Upper lobe of right lung (tissue), 1 donor: ENCODE measurements around the gene FEM1B. TPM values are rescaled to one million over a fixed set of nuclear protein-coding genes. Genes with fewer than 3 reads are reported as not detected.

Source experiments
- ATAC-seq: fragments of 200-7000 bp; cut with Tn5 transposase; one replicate; pipeline ENCODE4 v1.9.1; 2020; ENCODE audit warnings: mild to moderate bottlenecking, moderate library complexity
- DNase-seq: peaks from one replicate; pipeline ENCODE4 v3.0.0-alpha.2; 2020
- H3K27ac ChIP-seq: fragments of 200-600 bp; one replicate; pipeline ENCODE4 v1.8.0; 2022
- H3K27me3 ChIP-seq: fragments of 200-600 bp; one replicate; pipeline ENCODE4 v1.8.0; 2022; ENCODE audit warnings: mild to moderate bottlenecking
- H3K36me3 ChIP-seq: fragments of 200-600 bp; one replicate; pipeline ENCODE4 v1.8.0; 2022
- H3K4me1 ChIP-seq: fragments of 200-600 bp; one replicate; pipeline ENCODE4 v1.8.0; 2022
- H3K4me3 ChIP-seq: fragments of 200-600 bp; one replicate; pipeline ENCODE4 v1.8.0; 2022; ENCODE audit warnings: mild to moderate bottlenecking
- H3K9me3 ChIP-seq: fragments of 200-600 bp; one replicate; pipeline ENCODE4 v1.8.0; 2022
- intact Hi-C: fragments of 100-400 bp; cut with DNase I; formaldehyde crosslinking; loops from one replicate; pipeline ENCODE4 v1.11.0; 2022
- total RNA-seq: library from RNA; stranded (reverse); fragmentation: NEBNext Ultra II Directional; extraction: Animal tissue kit (Norgen Biotek cat#: 25700); gene quantifications from one replicate; pipeline ENCODE4 v1.2.1, GENCODE V29; 2021
- TF ChIP-seq, protein P1 (sequence below): fragments of 200-600 bp; IDR thresholded peaks from one replicate; pipeline ENCODE4 v1.8.0; 2022; ENCODE audit warnings: antibody characterized with exemption
- donor health status: DM: no; HTN: yes; CAD: no; lungs with severe emphysema.

The FEM1B gene
- total RNA-seq, 1 donor from 2014 or later, result 42.3 TPM

DNA sequence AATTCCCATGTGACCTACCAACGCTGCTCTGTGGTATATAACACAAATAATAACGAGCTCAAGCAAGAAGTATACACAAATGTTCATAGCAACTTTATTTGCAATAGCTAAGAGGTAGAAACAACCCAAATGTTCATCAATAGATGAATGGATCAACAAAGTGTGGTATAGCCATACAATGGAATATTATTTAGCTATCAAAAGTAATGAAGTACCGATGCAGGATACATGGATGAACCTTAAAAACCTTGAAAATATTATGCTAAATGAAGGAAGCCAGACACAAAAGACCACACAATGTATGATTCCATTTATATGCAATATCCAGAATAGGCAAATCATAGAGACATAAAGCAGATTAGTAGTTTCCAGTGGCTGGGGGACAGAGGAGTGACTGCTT is 15.6 kb upstream of the FEM1B start:
- Histone ChIP-seq H3K4me3 (no peak overlapping the region), H3K9me3 (no peaks in the 10 kb centered on the region), H3K27me3 (peaks cover 11% of the 10 kb centered on the region), H3K27ac (no peak overlapping the region), H3K4me1 (peaks cover 4% of the 10 kb centered on the region), H3K36me3 (no peaks in the 10 kb centered on the region)
- no peak for DNase-seq
- intact Hi-C loops, result no loop called here
- ATAC-seq, result no peak
- TF ChIP-seq, protein P1, sequence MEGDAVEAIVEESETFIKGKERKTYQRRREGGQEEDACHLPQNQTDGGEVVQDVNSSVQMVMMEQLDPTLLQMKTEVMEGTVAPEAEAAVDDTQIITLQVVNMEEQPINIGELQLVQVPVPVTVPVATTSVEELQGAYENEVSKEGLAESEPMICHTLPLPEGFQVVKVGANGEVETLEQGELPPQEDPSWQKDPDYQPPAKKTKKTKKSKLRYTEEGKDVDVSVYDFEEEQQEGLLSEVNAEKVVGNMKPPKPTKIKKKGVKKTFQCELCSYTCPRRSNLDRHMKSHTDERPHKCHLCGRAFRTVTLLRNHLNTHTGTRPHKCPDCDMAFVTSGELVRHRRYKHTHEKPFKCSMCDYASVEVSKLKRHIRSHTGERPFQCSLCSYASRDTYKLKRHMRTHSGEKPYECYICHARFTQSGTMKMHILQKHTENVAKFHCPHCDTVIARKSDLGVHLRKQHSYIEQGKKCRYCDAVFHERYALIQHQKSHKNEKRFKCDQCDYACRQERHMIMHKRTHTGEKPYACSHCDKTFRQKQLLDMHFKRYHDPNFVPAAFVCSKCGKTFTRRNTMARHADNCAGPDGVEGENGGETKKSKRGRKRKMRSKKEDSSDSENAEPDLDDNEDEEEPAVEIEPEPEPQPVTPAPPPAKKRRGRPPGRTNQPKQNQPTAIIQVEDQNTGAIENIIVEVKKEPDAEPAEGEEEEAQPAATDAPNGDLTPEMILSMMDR, result no peak

DNA sequence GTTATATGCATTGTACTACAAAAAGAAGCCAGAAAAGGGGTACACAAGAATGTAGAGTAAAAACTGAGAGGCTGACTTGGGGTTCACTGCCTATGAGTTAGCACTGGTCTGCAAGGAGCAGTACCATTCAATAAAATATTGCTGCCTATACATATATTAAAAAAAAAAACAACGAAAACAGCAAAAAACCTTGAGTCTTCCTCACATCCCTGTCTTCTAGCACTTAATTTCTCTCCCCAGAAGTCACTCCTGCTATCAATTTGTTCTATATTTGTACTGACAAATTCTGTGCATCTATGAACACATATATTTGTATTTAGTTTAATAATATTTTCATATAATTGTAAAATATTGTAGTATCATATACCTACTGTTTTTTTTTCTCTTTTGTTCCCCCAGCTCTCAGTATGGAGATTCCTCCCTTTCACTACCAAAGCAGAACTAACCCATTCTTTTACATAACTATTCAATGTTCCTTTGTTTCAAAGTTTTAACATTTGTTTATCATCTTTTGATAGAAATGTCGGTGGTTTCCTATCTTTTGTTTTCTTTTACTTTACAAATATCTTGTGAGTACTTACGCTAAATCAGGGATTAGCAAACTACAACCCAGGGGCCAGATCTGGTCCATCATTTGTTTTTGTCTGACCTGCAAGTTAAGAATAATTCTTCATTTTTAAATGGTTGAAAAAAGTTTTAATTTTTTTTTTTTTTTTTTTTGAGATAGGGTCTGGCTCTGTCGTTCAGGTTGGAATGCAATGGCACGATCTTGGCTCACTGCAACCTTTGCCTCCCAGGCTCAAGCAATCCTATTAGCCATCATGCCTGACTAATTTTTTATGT is 14.8 kb upstream of the FEM1B start:
- no peaks in the 10 kb centered on the region for H3K36me3 ChIP-seq
- H3K27ac ChIP-seq, result no peak overlapping the region
- intact Hi-C loops, result no loop called here
- no peak overlapping the region for H3K4me3 ChIP-seq
- H3K9me3 ChIP-seq, result no peaks in the 10 kb centered on the region
- DNase-seq (no peak), ATAC-seq (no peak)
- TF ChIP-seq, protein P1, result no peak
- peaks cover 11% of the 10 kb centered on the region for H3K27me3 ChIP-seq
- no peaks in the 10 kb centered on the region for H3K4me1 ChIP-seq

DNA sequence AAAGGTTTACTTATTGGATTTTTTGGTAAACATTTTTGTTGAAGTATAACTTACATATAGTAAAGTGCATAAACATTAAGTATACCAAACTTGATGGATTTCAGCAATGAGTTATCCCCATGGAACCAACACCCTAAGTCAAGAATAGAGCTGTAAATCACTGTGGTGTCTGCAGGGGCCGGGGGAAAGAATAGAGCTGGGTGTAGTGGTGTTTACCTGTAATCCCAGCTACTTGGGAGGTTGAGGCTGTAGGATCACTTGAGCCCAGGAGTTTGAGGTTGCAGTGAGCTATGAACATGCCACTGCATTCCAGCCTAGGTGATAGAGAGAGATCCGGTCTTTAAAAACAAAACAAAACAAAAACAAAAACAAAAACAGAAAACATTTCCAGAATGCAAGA is 13.3 kb upstream of the FEM1B start:
- H3K4me3 ChIP-seq, result no peak overlapping the region
- no peaks in the 10 kb centered on the region for H3K4me1 ChIP-seq
- DNase-seq (no peak), ATAC-seq (no peak)
- no peaks in the 10 kb centered on the region for H3K36me3 ChIP-seq
- intact Hi-C loops, result no loop called here
- H3K27me3 ChIP-seq, result peaks cover 11% of the 10 kb centered on the region
- H3K27ac ChIP-seq, result no peak overlapping the region
- TF ChIP-seq, protein P1, result no peak
- H3K9me3 ChIP-seq, result no peaks in the 10 kb centered on the region

DNA sequence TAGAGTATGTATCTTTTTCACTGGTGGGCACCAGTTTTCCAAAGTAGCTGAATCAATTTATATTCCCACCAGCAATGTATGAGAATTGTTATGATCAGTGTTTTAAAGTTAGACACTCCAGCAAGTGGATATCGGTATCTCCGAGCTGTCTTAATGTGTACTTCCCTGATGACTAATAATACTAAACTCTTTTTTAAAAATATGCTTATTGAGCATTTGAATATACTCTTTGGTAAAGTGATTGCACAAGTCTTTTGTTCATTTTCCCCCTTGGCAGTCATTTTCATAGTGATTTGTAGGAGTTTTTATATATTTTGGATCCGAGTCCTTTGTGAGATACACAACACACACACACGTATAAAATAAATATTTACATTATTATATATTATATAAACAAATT is 12.5 kb upstream of the FEM1B start:
- Histone ChIP-seq H3K9me3 (no peaks in the 10 kb centered on the region), H3K36me3 (no peaks in the 10 kb centered on the region), H3K27me3 (peaks cover 11% of the 10 kb centered on the region), H3K4me3 (no peak overlapping the region), H3K4me1 (no peaks in the 10 kb centered on the region), H3K27ac (no peak overlapping the region)
- DNase-seq (no peak), ATAC-seq (no peak)
- TF ChIP-seq, protein P1, result no peak
- intact Hi-C loops, result no loop called here

DNA sequence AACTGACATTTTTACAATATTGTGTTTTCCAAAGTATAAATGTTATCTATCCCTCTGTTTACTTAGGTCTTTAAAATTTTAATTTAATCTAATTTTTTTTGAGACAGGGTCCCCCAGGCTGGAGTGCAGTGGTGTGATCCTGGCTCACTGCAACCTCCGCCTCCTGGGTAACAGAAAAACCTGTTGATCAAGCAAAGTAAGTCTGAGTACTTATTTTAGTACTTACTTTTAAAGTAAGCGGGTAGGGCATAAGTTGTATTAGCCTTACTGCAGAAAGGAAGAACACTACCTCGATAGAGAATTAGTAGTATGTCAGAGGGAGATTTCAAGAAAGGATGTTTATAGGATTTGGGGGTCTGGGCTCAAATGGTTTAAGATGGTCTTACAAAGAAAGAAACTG is 11.9 kb upstream of the FEM1B start:
- no peaks in the 10 kb centered on the region for H3K4me1 ChIP-seq
- ATAC-seq, result no peak
- no peaks in the 10 kb centered on the region for H3K9me3 ChIP-seq
- no peak for DNase-seq
- peaks cover 11% of the 10 kb centered on the region for H3K27me3 ChIP-seq
- intact Hi-C loops, result no loop called here
- TF ChIP-seq, protein P1, result no peak
- H3K4me3 ChIP-seq, result no peak overlapping the region
- no peaks in the 10 kb centered on the region for H3K36me3 ChIP-seq
- H3K27ac ChIP-seq, result no peak overlapping the region

DNA sequence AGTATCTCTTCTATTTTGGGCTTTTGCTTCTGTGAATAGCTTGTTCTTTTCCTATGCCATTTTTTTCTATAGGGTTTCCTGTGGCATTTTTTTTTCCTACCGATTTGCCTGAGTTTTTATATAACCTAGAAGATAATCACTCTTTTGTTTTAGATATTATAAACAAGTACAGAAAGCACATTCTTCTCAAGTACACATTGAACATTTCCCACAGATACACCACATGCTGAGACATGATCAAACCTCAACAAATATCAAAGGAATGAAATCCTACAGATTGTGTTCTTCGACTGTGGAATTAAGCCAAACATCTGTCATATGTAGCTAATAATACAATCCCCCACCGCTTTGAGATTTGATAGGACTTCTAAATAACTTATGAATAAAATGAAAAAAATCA is 9.1 kb upstream of the FEM1B start:
- TF ChIP-seq, protein P1, result no peak
- no peaks in the 10 kb centered on the region for H3K4me1 ChIP-seq

More for the DNA sequence above, 9.1 kb upstream of the FEM1B start:
- intact Hi-C loops, result no loop called here
- Histone ChIP-seq H3K9me3 (no peaks in the 10 kb centered on the region), H3K27ac (no peak overlapping the region), H3K36me3 (no peaks in the 10 kb centered on the region), H3K27me3 (peaks cover 4% of the 10 kb centered on the region), H3K4me3 (no peak overlapping the region)
- DNase-seq, result no peak
- ATAC-seq, result no peak
